KBM-7 (cell line): ENCODE data around the gene SPDYA.
"Not testable (repeated sequence)": the region's sequence is repeated elsewhere in the genome, so short reads cannot be mapped to it uniquely, and the experiment has no call there.

ENCODE experiments used
- DNase-seq: peaks from one replicate; pipeline ENCODE4 v3.0.0-alpha.2; 2015
- in situ Hi-C: fragments of 300-500 bp; cut with MboI; formaldehyde crosslinking; loops from 2 replicates; pipeline ENCODE4 v1.14.3; 2020; ENCODE audit warnings: low sequenced_read_pairs, low pct_unique_long_range_greater_than_20kb, mixed read lengths

Gene SPDYA

DNA sequence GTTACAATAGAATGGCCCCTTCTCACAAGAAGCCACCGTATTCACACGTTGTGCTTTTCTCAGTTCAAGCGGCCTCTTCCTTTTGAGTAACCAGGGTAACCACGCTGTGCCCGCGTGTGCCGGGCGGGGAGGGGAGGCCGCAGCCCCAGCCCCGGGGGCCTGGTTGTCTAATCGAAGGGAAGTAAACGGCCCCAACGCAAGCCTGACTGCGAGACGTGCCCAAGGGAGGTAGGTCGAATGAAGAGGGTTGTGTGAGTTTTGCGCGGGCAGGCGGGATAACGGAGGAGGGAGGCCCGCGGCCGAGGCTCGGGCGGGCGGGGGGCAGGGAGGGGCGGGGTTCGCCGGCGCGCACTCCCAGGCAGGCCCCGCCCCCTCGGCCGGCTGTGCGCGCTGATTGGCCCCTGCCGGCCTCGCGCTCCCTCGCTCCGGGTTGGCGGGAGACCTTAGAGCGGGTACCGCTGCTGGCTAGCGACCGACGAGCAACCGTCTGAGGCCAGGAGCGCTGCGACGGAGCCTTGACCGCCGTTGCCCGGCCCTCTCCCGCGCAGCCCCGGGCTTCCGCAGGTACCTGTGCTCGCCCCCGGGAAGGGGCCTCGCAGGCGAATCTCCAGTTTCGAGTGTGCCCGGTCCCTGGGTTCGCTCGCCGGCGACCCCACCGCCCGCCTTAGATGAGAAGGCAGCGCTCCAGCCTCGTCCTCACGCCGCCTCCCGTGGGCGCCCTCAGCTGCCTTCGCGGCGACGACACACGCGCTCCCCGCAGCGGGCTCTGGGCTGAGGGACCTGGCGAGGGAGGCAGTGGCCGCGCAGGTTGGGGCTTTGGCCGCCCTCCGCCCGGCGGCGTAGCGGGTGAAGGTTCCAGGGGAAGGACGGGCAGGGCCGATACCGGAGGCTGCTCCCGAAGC, at the start of gene SPDYA:
Gene SPDYA (plus strand): TSS at position 451 of the 902 bp plus-strand sequence. CDS start 5,181 bp downstream, outside the sequence.
- no peak for DNase-seq
- in situ Hi-C loops = loop anchor here (25.0 kb wide), 1 partner anchor 377 kb away; no protein-coding TSS in a partner anchor

DNA sequence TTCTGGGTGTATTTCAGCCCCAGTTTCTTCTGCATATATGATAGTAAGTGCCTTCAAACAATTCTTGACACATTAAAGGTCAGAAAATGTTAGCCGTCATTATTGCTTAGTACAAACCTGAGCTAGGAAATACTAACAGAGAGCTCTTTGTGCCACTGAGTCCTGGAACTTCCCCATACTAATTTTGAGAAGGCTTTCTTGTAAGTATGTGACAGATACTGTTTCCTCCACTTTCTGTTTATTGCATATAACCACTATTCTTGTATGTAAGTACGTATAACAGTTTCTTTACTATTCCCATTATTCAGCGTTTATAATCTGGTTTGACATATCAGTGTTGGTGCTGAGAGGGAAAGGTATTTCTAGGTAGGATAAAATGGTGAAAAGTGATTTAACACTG, 49.2 kb upstream of the SPDYA start:
- in situ Hi-C loops = no loop called here

DNA sequence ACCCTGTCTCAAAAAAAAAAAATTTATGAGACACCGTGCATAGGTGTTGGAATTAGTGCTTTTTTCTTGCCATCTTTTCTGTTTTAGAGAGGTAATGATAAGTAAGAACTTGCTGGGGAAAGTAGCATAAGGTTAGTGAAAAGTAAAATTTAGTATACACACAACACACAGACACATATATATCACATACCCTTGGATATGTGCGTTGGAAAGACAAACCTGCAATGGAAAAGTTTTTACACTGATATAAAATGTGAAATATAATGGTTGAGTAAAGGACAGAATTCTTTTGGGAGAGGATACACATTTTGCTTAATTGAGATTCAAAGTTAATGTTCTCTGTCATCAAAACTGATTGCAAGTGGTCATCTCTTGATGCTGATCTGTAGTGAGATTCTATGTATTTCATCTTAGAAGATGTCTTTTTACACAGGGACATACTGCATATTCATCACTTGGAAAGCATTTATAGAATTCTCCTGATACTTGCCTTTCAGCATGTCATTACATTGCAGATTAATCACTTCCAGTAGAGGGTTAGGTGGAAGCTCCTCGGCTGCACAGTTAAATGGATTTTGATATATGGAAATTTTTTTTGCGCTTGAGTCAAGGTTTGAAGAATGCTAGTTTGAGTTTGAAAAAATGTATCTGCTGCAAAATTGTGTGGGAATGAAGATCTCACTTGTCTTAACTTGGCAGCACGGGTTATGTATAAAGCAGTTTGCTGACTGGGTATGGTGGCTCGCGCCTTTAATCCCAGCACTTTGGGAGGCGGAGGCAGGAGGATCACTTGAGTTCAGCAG, 45.5 kb upstream of the SPDYA start:
- in situ Hi-C loops = no loop called here
- DNase-seq = no peak

More for the DNA sequence above, 49.2 kb upstream of the SPDYA start:
- DNase-seq = no peak

DNA sequence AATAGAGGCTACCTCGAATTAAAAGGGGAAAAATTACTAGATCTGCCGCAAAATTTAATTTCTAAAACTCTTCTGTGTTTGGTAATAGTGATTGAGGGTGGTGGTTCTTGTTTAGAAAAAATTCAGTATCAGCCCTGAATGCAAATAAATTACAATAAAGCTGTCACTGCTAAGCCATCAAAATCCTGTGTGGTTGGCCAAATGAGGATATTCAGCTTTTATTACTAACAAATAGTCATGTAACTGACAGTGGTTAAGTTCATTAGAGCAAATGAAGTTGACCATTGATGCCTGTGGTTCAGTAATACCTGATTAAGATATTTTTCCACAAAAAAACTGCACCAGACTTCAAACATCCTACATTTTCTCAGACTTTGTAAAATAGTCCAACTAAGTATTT, 44.6 kb upstream of the SPDYA start:
- in situ Hi-C loops = no loop called here
- DNase-seq = no peak

DNA sequence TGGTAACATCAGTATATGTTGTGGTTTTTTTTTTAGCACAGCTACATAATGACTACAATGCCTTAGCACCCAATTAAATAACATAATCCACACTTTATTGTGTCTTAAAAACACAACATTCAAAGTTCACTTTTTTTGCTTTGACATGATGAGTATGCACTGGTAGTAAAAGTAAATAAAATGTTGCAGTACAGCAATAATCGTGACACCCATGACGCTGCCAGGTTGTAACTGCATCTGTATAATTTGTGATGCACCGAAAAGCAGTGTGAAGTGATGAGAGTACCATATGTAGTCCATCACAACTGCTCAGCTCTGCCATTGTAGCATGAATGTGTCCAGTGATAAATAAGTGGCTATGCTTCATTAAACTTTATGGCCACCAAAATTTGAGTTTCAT, 43.3 kb upstream of the SPDYA start:
- in situ Hi-C loops = no loop called here
- DNase-seq = no peak

DNA sequence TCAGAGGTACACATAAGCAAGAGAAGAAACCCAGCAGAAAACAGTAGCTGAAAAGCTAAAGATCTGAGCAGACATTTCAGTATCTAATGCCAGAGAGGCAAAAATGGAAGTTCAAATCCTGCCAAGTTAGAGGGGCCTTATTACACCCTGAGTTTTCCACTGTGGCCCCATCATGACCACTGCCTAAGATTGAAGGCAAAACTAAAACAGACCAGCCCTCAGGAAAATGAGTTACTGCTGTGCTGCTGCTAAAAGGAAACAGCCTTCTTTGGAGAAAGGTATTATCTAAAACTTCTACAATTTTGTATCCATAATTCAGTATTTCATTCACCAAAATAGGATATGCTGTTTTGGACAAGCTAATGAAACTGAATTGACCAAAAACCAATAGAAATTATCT, 42.2 kb upstream of the SPDYA start:
- in situ Hi-C loops = no loop called here
- DNase-seq = no peak

DNA sequence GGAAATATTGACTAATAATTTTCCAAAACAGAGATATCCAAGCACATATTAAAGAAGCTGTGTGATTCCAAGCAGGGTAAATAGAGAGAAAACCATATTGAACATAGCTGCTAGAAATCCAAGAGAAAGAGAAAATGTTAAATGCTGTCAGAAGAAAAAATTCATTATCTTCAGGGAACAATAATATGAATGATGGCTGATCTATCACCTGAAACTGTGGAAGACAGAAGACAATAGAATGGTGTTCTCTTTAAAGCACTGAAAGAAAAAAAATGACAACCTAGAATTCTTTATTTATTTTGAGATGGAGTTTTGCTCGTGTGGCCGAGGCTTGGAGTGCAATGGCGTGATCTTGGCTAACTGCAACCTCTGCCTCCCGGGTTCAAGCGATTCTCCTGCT, 41.7 kb upstream of the SPDYA start:
- in situ Hi-C loops = no loop called here

DNA sequence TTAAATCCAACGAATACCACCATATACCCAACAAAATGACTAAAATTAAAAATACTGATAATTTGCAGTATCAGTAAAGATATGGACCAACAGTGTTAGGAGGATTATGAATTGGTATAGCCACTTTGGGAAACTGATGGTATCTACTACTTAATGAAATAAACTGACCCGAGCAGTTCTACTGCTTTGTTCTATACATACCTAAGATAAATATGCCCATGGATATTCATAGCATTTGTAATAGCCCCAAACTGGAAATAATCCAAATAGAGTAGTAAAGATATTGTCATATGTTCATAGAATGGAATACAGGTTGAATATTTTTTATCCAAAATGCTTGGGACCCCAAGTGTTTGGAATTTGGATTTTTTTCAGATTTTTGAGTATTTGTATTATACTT, 38.3 kb upstream of the SPDYA start:
- in situ Hi-C loops = no loop called here
- no peak for DNase-seq

More for the DNA sequence above, 41.7 kb upstream of the SPDYA start:
- no peak for DNase-seq

DNA sequence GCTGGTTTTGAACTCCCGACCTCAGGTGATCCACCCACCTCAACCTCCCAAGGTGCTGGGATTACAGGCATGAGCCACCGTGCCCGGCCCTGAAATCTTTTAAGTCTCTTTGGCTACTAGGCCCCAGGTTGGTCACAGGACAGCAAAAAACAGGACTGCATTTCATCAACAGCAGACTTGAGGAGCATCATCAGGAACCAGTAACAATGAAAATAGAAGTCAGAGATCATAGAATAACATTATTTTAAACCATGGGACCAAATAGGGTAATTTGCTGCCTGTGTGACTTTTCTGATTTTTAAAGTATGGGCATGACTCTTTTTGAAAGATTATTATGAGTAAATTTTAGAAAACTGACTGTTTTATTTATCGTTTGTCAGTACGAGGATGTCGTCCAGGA, 34.2 kb upstream of the SPDYA start:
- in situ Hi-C loops = no loop called here
- DNase-seq = no peak

DNA sequence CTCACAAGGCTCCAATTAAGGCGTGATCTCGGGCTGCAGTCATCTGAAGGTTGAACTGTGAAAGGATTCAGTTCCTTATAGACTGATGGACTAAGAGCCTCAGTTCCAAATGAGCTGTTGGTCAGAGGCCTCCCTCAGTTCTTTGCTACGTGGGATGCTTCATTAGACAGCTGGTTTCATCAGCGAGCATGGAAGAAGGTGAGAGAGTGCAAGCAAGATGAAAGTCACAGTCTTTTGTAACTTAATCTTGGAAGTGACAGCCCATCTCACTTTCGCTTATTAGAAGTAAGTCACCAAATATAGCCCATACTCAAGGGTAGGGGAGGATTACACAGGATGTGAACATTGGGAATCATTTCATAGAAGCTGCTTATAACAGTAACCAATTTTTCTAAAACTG, 32.2 kb upstream of the SPDYA start:
- in situ Hi-C loops = no loop called here
- DNase-seq = no peak

DNA sequence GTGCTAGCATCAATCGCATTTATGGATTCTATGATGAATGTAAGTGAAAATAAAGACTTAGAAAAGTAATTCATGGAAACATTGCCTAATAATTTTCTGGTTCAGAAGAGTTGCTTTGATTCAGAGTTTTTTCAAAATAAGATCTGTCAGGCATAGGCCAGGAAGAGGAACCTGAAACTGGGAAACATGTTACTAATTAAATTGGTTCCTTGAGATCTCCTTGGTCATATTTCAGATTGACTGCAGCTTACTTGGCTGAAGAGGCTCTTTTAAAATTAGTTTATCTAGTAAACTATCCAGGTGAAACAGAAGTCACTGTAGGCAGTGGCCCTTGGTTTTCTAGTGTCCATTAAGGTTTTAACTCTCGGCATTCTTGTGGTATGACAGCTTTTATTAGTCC, 31.6 kb upstream of the SPDYA start:
- in situ Hi-C loops = no loop called here
- no peak for DNase-seq

DNA sequence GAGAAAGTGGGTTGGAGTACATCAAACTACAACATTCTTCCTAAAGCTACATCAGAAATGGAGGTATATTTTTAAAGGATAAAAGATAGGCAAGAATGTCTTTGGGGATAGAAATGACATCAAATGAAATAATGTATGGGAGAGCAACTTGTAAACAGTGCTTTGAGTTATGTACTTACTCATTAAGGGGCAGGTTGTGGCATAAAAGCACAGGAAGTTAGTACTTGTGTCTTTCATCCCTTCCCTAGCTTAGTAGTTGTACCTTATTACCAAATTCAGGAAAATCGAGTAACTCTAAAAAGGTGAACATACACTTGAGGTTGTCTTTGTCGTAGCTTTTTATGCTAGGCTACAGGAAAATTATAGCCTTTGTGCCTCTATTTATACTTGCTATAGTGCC, 30.1 kb upstream of the SPDYA start:
- in situ Hi-C loops = no loop called here

DNA sequence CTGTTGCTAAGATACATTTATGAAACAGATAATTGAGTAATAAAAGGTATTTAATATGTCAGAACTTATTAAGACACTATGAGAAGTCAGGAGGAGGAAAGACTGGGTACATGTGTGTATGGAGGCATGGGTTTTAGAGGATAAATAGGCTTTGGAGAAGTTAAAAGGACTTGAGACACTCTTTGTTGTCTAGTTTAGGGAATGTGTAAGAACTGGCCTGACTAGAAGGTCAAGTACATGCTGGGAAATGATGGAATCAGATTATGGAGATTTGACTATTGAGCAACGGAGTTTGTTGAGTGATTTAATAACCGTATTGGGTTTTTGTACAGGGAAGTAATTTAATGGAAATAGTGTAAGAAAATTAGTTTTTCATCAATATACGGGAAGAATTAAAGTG, 28.2 kb upstream of the SPDYA start:
- no peak for DNase-seq
- in situ Hi-C loops = no loop called here

More for the DNA sequence above, 30.1 kb upstream of the SPDYA start:
- DNase-seq = no peak

DNA sequence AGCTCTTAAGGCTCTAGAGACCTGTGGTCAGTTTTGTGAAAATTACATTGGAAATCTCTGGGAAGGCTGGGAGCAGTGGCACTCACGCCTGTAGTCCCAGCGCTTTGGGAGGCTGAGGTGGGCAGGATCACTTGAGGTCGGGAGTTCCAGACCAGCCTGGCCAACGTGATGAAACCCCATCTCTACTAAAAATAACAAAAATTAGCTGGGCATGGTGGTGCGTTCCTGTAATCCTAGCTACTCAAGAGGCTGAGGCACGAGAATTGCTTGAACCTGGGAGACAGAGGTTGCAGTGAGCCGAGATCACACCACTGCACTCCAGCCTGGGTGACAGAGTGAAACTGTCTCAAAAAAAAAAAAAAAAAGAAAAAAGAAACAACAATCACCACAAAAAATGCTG, 26.1 kb upstream of the SPDYA start:
- DNase-seq, in situ Hi-C loops: not testable (repeated sequence)

DNA sequence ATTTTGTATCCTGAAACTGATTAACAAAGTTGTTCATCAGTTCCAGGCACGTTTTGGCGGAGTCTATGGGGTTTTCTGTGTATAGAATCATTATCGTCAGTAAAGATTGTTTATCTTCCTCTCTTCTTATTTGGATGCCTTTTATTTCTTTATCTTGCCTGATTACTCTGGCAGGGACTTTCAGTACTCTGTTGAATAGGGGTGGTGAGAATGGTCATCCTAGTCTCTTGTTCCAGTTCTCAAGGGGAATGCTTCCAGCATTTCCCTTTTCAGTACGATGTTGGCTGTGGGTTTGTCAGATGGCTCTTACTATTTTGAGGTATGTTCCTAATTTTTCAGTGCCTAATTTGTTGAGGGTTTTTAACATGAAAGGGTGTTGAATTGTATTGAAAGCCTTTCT, 14.0 kb upstream of the SPDYA start:
- in situ Hi-C loops = no loop called here
- DNase-seq = no peak

DNA sequence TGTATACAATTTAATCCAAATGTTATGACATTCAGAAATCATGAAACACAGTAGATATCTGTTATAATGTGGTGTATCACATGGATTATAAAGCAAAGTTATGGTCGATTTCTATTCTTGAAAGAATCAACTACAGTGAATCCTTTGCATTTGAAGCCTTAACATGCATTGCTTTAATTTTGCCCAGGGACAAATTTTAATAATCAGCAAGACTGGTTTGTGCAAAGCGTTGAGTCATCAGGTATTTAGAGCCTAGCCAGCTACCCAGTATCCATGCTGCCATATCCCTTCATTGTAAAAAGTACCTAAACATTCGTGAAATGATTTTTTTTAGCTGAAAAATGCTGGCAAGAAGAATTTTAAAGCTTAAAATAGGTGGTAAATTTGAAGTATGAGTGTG, 8.9 kb upstream of the SPDYA start:
- DNase-seq = no peak
- in situ Hi-C loops = loop anchor here (25.0 kb wide), 1 partner anchor 386 kb away; no protein-coding TSS in a partner anchor

DNA sequence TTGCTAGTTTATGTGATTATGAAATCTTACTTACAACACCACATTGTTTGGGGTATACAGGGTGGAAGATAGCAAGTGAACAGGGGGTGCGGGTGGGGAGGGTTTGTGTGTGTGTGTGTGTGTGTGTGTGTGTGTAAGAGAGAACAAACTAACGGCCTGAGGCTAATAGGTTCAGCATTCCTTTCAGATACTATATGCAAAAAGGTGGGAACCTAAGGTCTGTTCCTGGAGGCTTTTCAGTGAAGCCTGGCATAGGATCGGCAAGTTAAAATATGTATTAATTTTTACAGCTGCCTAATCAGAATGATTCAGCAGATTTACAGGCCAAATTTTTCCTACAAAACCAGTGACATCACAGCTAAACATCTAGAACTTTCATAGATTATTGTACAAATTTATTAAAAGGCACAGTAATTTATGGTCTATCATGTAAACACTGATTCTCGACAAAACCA, 7.6 kb upstream of the SPDYA start:
- no peak for DNase-seq
- in situ Hi-C loops = loop anchor here (25.0 kb wide), 1 partner anchor 384 kb away; no protein-coding TSS in a partner anchor

DNA sequence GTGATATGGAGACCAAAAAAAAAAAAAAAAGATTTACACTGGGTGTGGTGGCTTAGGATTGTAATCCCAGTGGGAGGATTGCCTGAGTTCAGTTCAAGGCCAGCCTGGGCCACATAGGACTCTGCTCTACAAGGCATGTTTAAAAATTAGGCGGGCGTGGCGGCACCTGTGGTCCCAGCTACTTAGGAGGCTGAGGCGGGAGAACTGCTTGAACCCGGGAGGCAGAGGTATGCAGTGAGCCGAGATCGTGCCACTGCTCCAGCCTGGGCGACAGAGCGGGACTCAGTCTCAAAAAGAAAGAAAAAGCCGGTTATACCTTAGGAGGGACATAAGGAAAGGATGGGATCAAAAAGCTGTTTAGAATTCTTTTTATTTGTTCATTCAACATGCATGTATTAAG, 707 bp upstream of the SPDYA start:
- in situ Hi-C loops = loop anchor here (25.0 kb wide), 1 partner anchor 377 kb away; no protein-coding TSS in a partner anchor
- no peak for DNase-seq

DNA sequence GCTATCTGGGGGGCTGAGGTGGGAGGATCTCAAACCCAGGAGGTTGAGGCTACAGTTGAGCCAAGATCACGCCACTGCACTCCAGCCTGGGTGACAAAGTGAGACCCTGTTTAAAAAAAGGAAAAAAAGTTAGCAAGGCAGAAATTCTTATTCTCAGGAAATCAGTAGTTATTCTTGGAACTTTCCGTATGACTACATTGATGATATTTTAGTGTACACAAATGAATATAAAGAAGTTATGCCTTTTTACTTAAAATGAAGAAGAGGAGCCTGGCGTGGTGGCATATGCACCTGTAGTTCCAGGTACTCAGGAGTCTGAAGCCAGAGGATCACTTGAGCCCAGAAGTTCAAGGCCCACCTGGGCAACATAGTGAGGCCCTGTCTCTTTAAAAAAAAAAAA, 7.4 kb downstream of the SPDYA start:
- in situ Hi-C loops = loop anchor here (25.0 kb wide), 1 partner anchor 369 kb away; no protein-coding TSS in a partner anchor
- DNase-seq = no peak
